ENCODE measurements around the gene BLTP3B.

DNA sequence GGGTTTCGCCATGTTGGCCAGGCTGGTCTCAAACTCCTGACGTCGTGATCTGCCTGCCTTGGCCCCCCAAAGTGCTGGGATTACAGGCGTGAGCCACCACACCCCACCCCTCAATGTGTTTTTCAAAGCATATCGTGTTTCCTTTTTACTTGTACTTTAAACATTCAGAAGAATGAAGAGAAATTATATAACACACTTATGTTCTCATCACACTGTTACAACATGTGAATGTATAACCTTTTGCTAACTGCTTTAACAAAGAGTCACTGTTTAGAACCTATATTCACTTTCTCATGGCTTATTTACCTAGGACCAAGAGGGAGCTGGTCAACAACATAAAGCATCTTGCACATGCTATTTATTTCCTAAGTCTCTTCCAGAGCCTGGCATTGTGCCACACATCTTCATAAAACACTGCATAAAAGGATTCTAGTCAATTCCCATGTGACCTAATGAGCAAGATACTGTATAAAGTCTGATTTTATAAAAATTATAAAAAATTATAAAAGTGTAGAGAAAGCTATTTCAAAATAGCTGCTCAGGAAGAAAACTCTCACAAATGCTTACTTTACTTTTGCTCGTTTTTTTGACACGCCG is 42.0 kb upstream of the BLTP3B start:
- TF ChIP-seq YEATS2 (CRISPR knock-in tag; IDR thresholded peaks at IDR 0.05; ENCODE audit: borderline replicate concordance) (no peak), NFKBIZ (CRISPR knock-in tag; IDR thresholded peaks at IDR 0.05) (no peak), RAD21 (CRISPR knock-in tag; IDR thresholded peaks at IDR 0.05) (no peak), POLR2A (IDR thresholded peaks at IDR 0.05; ENCODE audit: insufficient read depth in 1 of 2, low read depth in 2 of 2, low read length in 2 of 2) (no peak)
- TF ChIP-seq, protein P1, sequence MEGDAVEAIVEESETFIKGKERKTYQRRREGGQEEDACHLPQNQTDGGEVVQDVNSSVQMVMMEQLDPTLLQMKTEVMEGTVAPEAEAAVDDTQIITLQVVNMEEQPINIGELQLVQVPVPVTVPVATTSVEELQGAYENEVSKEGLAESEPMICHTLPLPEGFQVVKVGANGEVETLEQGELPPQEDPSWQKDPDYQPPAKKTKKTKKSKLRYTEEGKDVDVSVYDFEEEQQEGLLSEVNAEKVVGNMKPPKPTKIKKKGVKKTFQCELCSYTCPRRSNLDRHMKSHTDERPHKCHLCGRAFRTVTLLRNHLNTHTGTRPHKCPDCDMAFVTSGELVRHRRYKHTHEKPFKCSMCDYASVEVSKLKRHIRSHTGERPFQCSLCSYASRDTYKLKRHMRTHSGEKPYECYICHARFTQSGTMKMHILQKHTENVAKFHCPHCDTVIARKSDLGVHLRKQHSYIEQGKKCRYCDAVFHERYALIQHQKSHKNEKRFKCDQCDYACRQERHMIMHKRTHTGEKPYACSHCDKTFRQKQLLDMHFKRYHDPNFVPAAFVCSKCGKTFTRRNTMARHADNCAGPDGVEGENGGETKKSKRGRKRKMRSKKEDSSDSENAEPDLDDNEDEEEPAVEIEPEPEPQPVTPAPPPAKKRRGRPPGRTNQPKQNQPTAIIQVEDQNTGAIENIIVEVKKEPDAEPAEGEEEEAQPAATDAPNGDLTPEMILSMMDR (CRISPR knock-in tag; IDR thresholded peaks at IDR 0.05): no peak
- TF ChIP-seq, protein P2, sequence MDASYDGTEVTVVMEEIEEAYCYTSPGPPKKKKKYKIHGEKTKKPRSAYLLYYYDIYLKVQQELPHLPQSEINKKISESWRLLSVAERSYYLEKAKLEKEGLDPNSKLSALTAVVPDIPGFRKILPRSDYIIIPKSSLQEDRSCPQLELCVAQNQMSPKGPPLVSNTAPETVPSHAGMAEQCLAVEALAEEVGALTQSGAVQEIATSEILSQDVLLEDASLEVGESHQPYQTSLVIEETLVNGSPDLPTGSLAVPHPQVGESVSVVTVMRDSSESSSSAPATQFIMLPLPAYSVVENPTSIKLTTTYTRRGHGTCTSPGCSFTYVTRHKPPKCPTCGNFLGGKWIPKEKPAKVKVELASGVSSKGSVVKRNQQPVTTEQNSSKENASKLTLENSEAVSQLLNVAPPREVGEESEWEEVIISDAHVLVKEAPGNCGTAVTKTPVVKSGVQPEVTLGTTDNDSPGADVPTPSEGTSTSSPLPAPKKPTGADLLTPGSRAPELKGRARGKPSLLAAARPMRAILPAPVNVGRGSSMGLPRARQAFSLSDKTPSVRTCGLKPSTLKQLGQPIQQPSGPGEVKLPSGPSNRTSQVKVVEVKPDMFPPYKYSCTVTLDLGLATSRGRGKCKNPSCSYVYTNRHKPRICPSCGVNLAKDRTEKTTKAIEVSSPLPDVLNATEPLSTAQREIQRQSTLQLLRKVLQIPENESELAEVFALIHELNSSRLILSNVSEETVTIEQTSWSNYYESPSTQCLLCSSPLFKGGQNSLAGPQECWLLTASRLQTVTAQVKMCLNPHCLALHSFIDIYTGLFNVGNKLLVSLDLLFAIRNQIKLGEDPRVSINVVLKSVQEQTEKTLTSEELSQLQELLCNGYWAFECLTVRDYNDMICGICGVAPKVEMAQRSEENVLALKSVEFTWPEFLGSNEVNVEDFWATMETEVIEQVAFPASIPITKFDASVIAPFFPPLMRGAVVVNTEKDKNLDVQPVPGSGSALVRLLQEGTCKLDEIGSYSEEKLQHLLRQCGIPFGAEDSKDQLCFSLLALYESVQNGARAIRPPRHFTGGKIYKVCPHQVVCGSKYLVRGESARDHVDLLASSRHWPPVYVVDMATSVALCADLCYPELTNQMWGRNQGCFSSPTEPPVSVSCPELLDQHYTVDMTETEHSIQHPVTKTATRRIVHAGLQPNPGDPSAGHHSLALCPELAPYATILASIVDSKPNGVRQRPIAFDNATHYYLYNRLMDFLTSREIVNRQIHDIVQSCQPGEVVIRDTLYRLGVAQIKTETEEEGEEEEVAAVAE (CRISPR knock-in tag; IDR thresholded peaks at IDR 0.05; ENCODE audit: borderline replicate concordance): no peak

All from HepG2 (cell line).